ENCODE results near the gene CD82. TPM values are rescaled to one million over a fixed set of nuclear protein-coding genes. Genes with fewer than 3 reads are reported as not detected.

Gene CD82
- polyA plus RNA-seq, 1 donor (not counting 4 experiments of a cell fraction or from before 2014, with no cell fraction given), result 118 TPM

GRCh38 chr11:44620328-44620725 is 54.9 kb downstream of the CD82 start:
- Histone ChIP-seq H3K9ac (ENCODE audit: control insufficient read depth, extremely low read depth, insufficient read depth, low read length) (no peak overlapping the region), H2AFZ (ENCODE audit: control insufficient read depth, low read length) (no peak overlapping the region), H3K4me1 (ENCODE audit: control insufficient read depth, extremely low read depth, insufficient read depth, low read length) (no peaks in the 10 kb centered on the region), H3K4me3 (ENCODE audit: control insufficient read depth in 2 of 3, extremely low read depth in 1 of 3, insufficient read depth in 2 of 3, low read depth in 1 of 3, low read length in 3 of 3) (no peak overlapping the region), H3K36me3 (ENCODE audit: control insufficient read depth in 2 of 2, extremely low read depth in 1 of 2, insufficient read depth in 2 of 2, low read length in 2 of 2) (peaks cover 23 to 24% of the 10 kb centered on the region in 2 experiments), H3K9me3 (ENCODE audit: control insufficient read depth, low read depth, low read length) (no peaks in the 10 kb centered on the region), H3K27ac (ENCODE audit: control insufficient read depth, insufficient read depth, low read length) (no peak overlapping the region), H3K4me2 (ENCODE audit: control insufficient read depth, extremely low read depth, insufficient read depth, low read depth, low read length) (no peak overlapping the region), H3K27me3 (ENCODE audit: control insufficient read depth, extremely low read depth, insufficient read depth, low read length) (no peaks in the 10 kb centered on the region), H3K79me2 (ENCODE audit: control insufficient read depth, insufficient read depth, low read length) (no peaks in the 10 kb centered on the region), H4K20me1 (ENCODE audit: control insufficient read depth, extremely low read depth, insufficient read depth, low read length) (no peaks in the 10 kb centered on the region), H3K9me1 (ENCODE audit: control insufficient read depth, extremely low read depth, insufficient read depth, low read length) (no peaks in the 10 kb centered on the region)
- DNase-seq (ENCODE audit: low read depth, low spot score) (no peak), FAIRE-seq (no peak)
- TF ChIP-seq EZH2 (IDR thresholded peaks at IDR 0.05; ENCODE audit: low read length) (no peak), CTCF (optimal IDR thresholded peaks at IDR 0.05 in 1 of 3, IDR thresholded peaks at IDR 0.05 in 1 of 3, conservative IDR thresholded peaks at IDR 0.05 in 1 of 3; ENCODE audit: extremely low read depth in 1 of 3, insufficient read depth in 2 of 3, low read length in 3 of 3) (no peak)
- dilution Hi-C loops (cut with MboI; ENCODE audit: extremely low pct_ligation_motif_present, low sequenced_read_pairs), result no loop called here

- Histone ChIP-seq H3K9me1 (ENCODE audit: control insufficient read depth, extremely low read depth, insufficient read depth, low read length) (no peaks in the 10 kb centered on the region), H3K4me1 (ENCODE audit: control insufficient read depth, extremely low read depth, insufficient read depth, low read length) (no peaks in the 10 kb centered on the region), H3K4me2 (ENCODE audit: control insufficient read depth, extremely low read depth, insufficient read depth, low read depth, low read length) (no peak overlapping the region), H4K20me1 (ENCODE audit: control insufficient read depth, extremely low read depth, insufficient read depth, low read length) (no peaks in the 10 kb centered on the region), H3K9me3 (ENCODE audit: control insufficient read depth, low read depth, low read length) (no peaks in the 10 kb centered on the region), H3K36me3 (ENCODE audit: control insufficient read depth in 2 of 2, extremely low read depth in 1 of 2, insufficient read depth in 2 of 2, low read length in 2 of 2) (peaks cover 18 to 19% of the 10 kb centered on the region in 2 experiments), H3K4me3 (ENCODE audit: control insufficient read depth in 2 of 3, extremely low read depth in 1 of 3, insufficient read depth in 2 of 3, low read depth in 1 of 3, low read length in 3 of 3) (no peak overlapping the region), H3K27me3 (ENCODE audit: control insufficient read depth, extremely low read depth, insufficient read depth, low read length) (no peaks in the 10 kb centered on the region), H3K27ac (ENCODE audit: control insufficient read depth, insufficient read depth, low read length) (no peak overlapping the region), H3K79me2 (ENCODE audit: control insufficient read depth, insufficient read depth, low read length) (no peaks in the 10 kb centered on the region), H2AFZ (ENCODE audit: control insufficient read depth, low read length) (no peak overlapping the region), H3K9ac (ENCODE audit: control insufficient read depth, extremely low read depth, insufficient read depth, low read length) (no peak overlapping the region)
- dilution Hi-C loops (cut with MboI; ENCODE audit: extremely low pct_ligation_motif_present, low sequenced_read_pairs), result no loop called here
- DNase-seq (ENCODE audit: low read depth, low spot score) (no peak), FAIRE-seq (no peak)
- TF ChIP-seq EZH2 (IDR thresholded peaks at IDR 0.05; ENCODE audit: low read length), result no peak
- TF ChIP-seq CTCF (optimal IDR thresholded peaks at IDR 0.05 in 1 of 3, IDR thresholded peaks at IDR 0.05 in 1 of 3, conservative IDR thresholded peaks at IDR 0.05 in 1 of 3; ENCODE audit: extremely low read depth in 1 of 3, insufficient read depth in 2 of 3, low read length in 3 of 3), result peak; percentile 78 to 96 (median 86)
These were observed 55.7 kb downstream of the CD82 start for GRCh38 chr11:44621140-44621681.
